ENCODE results near the gene GAMT.

DNA sequence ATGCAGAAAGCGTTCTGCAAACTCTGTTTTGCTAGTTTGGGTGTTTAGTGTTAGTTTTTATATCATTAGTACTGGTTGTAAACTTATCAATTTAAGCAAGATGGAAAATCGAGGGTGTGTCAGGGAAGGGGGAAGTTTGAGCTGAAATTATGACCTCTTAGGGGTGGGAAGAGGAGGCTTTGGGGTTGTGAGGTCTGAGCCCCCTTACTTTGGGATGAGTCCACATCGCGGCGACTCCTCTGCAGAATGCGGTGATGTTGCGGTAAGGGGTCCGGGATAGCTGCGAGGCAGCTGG lies 18.4 kb downstream of the GAMT start:
- TF ChIP-seq, protein P1, sequence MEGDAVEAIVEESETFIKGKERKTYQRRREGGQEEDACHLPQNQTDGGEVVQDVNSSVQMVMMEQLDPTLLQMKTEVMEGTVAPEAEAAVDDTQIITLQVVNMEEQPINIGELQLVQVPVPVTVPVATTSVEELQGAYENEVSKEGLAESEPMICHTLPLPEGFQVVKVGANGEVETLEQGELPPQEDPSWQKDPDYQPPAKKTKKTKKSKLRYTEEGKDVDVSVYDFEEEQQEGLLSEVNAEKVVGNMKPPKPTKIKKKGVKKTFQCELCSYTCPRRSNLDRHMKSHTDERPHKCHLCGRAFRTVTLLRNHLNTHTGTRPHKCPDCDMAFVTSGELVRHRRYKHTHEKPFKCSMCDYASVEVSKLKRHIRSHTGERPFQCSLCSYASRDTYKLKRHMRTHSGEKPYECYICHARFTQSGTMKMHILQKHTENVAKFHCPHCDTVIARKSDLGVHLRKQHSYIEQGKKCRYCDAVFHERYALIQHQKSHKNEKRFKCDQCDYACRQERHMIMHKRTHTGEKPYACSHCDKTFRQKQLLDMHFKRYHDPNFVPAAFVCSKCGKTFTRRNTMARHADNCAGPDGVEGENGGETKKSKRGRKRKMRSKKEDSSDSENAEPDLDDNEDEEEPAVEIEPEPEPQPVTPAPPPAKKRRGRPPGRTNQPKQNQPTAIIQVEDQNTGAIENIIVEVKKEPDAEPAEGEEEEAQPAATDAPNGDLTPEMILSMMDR (IDR thresholded peaks at IDR 0.05) = no peak
- TF ChIP-seq POLR2A (IDR thresholded peaks at IDR 0.05) = no peak
